HEK293 (cell line): Measurements from ENCODE around the gene ARFGAP1.

Source experiments
- CTCF ChIA-PET: fragments of 350-600 bp; formaldehyde crosslinking; extraction: SDS; loops from one replicate; lab custom pipeline; 2021; ENCODE audit warnings: antibody characterized with exemption; lab: Yijun Ruan, JAX
- POLR2A ChIA-PET: fragments of 300-600 bp; formaldehyde crosslinking; extraction: SDS; loops from one replicate; lab custom pipeline; 2020; ENCODE audit warnings: antibody characterized with exemption, inconsistent platforms; lab: Yijun Ruan, JAX
- H3K27ac ChIP-seq: fragments of 200-500 bp; sonication (Bioruptor generic); 2 replicates; pipeline ENCODE4 v1.5.1; 2014; ENCODE audit warnings: low read depth, low read length, control low read depth, inconsistent platforms; ENCODE audit errors: extremely low read depth
- H3K36me3 ChIP-seq, 2 experiments: fragments of 200-500 bp in 1 of 2; sonication (Bioruptor generic) in 1 of 2; 1 replicate in 1 of 2; 2 replicates in 1 of 2; pipeline ENCODE4 v1.5.1; 2014 to 2017; ENCODE audit warnings: inconsistent platforms in 2 of 2, low read length in 2 of 2; ENCODE audit not compliant: control insufficient read depth in 2 of 2, insufficient read depth in 1 of 2
- H3K4me1 ChIP-seq: fragments of 200-500 bp; sonication (Bioruptor generic); 2 replicates; pipeline ENCODE4 v1.5.1; 2014; ENCODE audit warnings: mild to moderate bottlenecking, low read length, inconsistent platforms; ENCODE audit not compliant: control insufficient read depth, insufficient read depth
- H3K4me3 ChIP-seq: 2 replicates; pipeline ENCODE4 v1.5.1; 2011; ENCODE audit warnings: low read depth, mild to moderate bottlenecking, control low read depth, low read length, moderate library complexity
- H3K9me3 ChIP-seq: fragments of 200-500 bp; sonication (Bioruptor generic); 2 replicates; pipeline ENCODE4 v1.5.1; 2014; ENCODE audit warnings: low read depth, low read length, inconsistent platforms; ENCODE audit not compliant: control insufficient read depth, insufficient read depth
- PRDM1 ChIP-seq: fragments of 450-650 bp; formaldehyde crosslinking; IDR thresholded peaks from 2 replicates; pipeline ENCODE4; 2016; ENCODE audit warnings: missing biosample characterization, missing genetic modification characterization
- SCRT1 ChIP-seq: fragments of 450-650 bp; formaldehyde crosslinking; IDR thresholded peaks from 2 replicates; pipeline ENCODE4 v1.5.1; 2016; ENCODE audit warnings: missing biosample characterization, missing genetic modification characterization, borderline replicate concordance
- SCRT2 ChIP-seq: fragments of 450-650 bp; formaldehyde crosslinking; IDR thresholded peaks from 2 replicates; pipeline ENCODE4 v1.5.1; 2016; ENCODE audit warnings: missing biosample characterization, missing genetic modification characterization
- ZBTB8A ChIP-seq: fragments of 450-650 bp; formaldehyde crosslinking; IDR thresholded peaks from 2 replicates; pipeline ENCODE4 v1.5.1; 2016; ENCODE audit warnings: missing biosample characterization, missing genetic modification characterization
- ZFP37 ChIP-seq: fragments of 450-650 bp; formaldehyde crosslinking; IDR thresholded peaks from 2 replicates; pipeline ENCODE4 v1.5.1; 2016; ENCODE audit warnings: missing biosample characterization, missing genetic modification characterization
- ZFP69B ChIP-seq: fragments of 450-650 bp; formaldehyde crosslinking; IDR thresholded peaks from 2 replicates; pipeline ENCODE4 v1.5.1; 2016; ENCODE audit warnings: missing biosample characterization, missing genetic modification characterization
- ZNF2 ChIP-seq: fragments of 450-650 bp; formaldehyde crosslinking; IDR thresholded peaks from 2 replicates; pipeline ENCODE4 v1.5.1; 2016; ENCODE audit warnings: missing biosample characterization, missing genetic modification characterization
- ZNF211 ChIP-seq: fragments of 450-650 bp; formaldehyde crosslinking; IDR thresholded peaks from 2 replicates; pipeline ENCODE4 v1.5.1; 2016; ENCODE audit warnings: low read depth, missing biosample characterization, missing genetic modification characterization
- ZNF302 ChIP-seq: fragments of 450-650 bp; formaldehyde crosslinking; IDR thresholded peaks from 2 replicates; pipeline ENCODE4 v1.5.1; 2016; ENCODE audit warnings: missing biosample characterization, missing genetic modification characterization, low read depth
- ZNF311 ChIP-seq: fragments of 450-650 bp; formaldehyde crosslinking; IDR thresholded peaks from 2 replicates; pipeline ENCODE4 v1.5.1; 2017; ENCODE audit warnings: missing biosample characterization, missing genetic modification characterization, borderline replicate concordance
- ZNF324 ChIP-seq: fragments of 450-650 bp; formaldehyde crosslinking; IDR thresholded peaks from 2 replicates; pipeline ENCODE4 v1.5.1; 2016; ENCODE audit warnings: missing biosample characterization, missing genetic modification characterization
- ZNF391 ChIP-seq: fragments of 450-650 bp; formaldehyde crosslinking; IDR thresholded peaks from 2 replicates; pipeline ENCODE4 v1.5.1; 2016; ENCODE audit warnings: low read depth, missing biosample characterization, missing genetic modification characterization, borderline replicate concordance
- ZNF449 ChIP-seq: fragments of 450-650 bp; formaldehyde crosslinking; IDR thresholded peaks from 2 replicates; pipeline ENCODE4 v1.5.1; 2017; ENCODE audit warnings: missing biosample characterization, mild to moderate bottlenecking, missing genetic modification characterization, moderate library complexity
- ZNF473 ChIP-seq: fragments of 450-650 bp; formaldehyde crosslinking; IDR thresholded peaks from 2 replicates; pipeline ENCODE4 v1.5.1; 2017; ENCODE audit warnings: missing biosample characterization, missing genetic modification characterization
- ZNF561 ChIP-seq: fragments of 450-650 bp; IDR thresholded peaks from 2 replicates; pipeline ENCODE4 v1.5.1; 2018; ENCODE audit warnings: missing biosample characterization, missing genetic modification characterization, borderline replicate concordance
- ZNF670 ChIP-seq: fragments of 450-650 bp; formaldehyde crosslinking; IDR thresholded peaks from 2 replicates; pipeline ENCODE4 v1.5.1; 2016; ENCODE audit warnings: missing biosample characterization, missing genetic modification characterization, low read depth
- ZSCAN23 ChIP-seq: fragments of 450-650 bp; formaldehyde crosslinking; IDR thresholded peaks from 2 replicates; pipeline ENCODE4 v1.5.1; 2016; ENCODE audit warnings: missing biosample characterization, missing genetic modification characterization
- TF ChIP-seq, protein P1 (sequence below): fragments of 450-650 bp; formaldehyde crosslinking; optimal IDR thresholded peaks from 2 replicates; pipeline ENCODE3; 2016; ENCODE audit warnings: missing biosample characterization, mild to moderate bottlenecking, missing genetic modification characterization
- TF ChIP-seq, protein P2 (sequence below): fragments of 450-650 bp; formaldehyde crosslinking; IDR thresholded peaks from 2 replicates; pipeline ENCODE4 v1.5.1; 2016; ENCODE audit warnings: missing biosample characterization, missing genetic modification characterization
- TF ChIP-seq, protein P3 (sequence below): fragments of 450-650 bp; formaldehyde crosslinking; IDR thresholded peaks from 2 replicates; pipeline ENCODE4 v1.5.1; 2016; ENCODE audit warnings: missing biosample characterization, missing genetic modification characterization

ARFGAP1 gene

GRCh38 chr20:63279931-63280330, 7.3 kb downstream of the ARFGAP1 start:
- TF ChIP-seq ZNF324 (tag by site-specific recombination) = no peak
- TF ChIP-seq, protein P1, sequence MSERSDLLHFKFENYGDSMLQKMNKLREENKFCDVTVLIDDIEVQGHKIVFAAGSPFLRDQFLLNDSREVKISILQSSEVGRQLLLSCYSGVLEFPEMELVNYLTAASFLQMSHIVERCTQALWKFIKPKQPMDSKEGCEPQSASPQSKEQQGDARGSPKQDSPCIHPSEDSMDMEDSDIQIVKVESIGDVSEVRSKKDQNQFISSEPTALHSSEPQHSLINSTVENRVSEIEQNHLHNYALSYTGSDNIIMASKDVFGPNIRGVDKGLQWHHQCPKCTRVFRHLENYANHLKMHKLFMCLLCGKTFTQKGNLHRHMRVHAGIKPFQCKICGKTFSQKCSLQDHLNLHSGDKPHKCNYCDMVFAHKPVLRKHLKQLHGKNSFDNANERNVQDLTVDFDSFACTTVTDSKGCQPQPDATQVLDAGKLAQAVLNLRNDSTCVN (tag by site-specific recombination) = no peak
- no peak for TF ChIP-seq ZSCAN23 (tag by site-specific recombination)
- no peak for TF ChIP-seq ZNF391
- TF ChIP-seq ZNF561 (tag by site-specific recombination) = no peak
- TF ChIP-seq ZNF2 = no peak
- TF ChIP-seq ZBTB8A (tag by site-specific recombination) = no peak
- TF ChIP-seq ZNF670 (tag by site-specific recombination) = no peak
- TF ChIP-seq ZFP69B (tag by site-specific recombination) = no peak
- no peak for TF ChIP-seq PRDM1 (tag by site-specific recombination)
- no peak for TF ChIP-seq ZNF302
- TF ChIP-seq ZNF449 (tag by site-specific recombination) = no peak
- TF ChIP-seq ZFP37 (tag by site-specific recombination) = no peak
- TF ChIP-seq SCRT2 (tag by site-specific recombination) = no peak
- peaks cover 10 to 98% of the 10 kb centered on the region in 2 experiments; a peak in 2 of 3 replicates for H3K36me3 ChIP-seq

GRCh38 chr20:63280371-63280770, 7.8 kb downstream of the ARFGAP1 start:
- ChIA-PET CTCF (interaction anchor here (0.6 to 4.1 kb wide), 5 partner anchors 11 to 56 kb away, joined by 3 to 37 read pairs (median 3); partner anchors contain the start of gene COL20A1), POLR2A (no interaction called here)
- Histone ChIP-seq H3K4me1 (no peaks in the 10 kb centered on the region), H3K27ac (no peak overlapping the region), H3K36me3 (peaks cover 10 to 99% of the 10 kb centered on the region in 2 experiments; a peak in 2 of 3 replicates), H3K9me3 (no peaks in the 10 kb centered on the region)
- TF ChIP-seq ZNF473 (tag by site-specific recombination) (no peak), ZNF311 (no peak)
- TF ChIP-seq, protein P2, sequence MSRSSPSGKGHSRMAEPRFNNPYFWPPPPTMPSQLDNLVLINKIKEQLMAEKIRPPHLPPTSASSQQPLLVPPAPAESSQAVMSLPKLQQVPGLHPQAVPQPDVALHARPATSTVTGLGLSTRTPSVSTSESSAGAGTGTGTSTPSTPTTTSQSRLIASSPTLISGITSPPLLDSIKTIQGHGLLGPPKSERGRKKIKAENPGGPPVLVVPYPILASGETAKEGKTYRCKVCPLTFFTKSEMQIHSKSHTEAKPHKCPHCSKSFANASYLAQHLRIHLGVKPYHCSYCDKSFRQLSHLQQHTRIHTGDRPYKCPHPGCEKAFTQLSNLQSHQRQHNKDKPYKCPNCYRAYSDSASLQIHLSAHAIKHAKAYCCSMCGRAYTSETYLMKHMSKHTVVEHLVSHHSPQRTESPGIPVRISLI = no peak
- TF ChIP-seq, all 188 proteins: peak for 0
- no peak overlapping the region for H3K4me3 ChIP-seq

More at GRCh38 chr20:63279931-63280330, 7.3 kb downstream of the ARFGAP1 start:
- Histone ChIP-seq H3K9me3 (no peaks in the 10 kb centered on the region), H3K27ac (no peak overlapping the region), H3K4me3 (no peak overlapping the region), H3K4me1 (no peaks in the 10 kb centered on the region)
- ChIA-PET CTCF (interaction anchor here (1.1 to 4.1 kb wide), 4 partner anchors 12 to 55 kb away, joined by 3 to 37 read pairs (median 8); partner anchors contain the start of gene COL20A1), POLR2A (no interaction called here)

DNA sequence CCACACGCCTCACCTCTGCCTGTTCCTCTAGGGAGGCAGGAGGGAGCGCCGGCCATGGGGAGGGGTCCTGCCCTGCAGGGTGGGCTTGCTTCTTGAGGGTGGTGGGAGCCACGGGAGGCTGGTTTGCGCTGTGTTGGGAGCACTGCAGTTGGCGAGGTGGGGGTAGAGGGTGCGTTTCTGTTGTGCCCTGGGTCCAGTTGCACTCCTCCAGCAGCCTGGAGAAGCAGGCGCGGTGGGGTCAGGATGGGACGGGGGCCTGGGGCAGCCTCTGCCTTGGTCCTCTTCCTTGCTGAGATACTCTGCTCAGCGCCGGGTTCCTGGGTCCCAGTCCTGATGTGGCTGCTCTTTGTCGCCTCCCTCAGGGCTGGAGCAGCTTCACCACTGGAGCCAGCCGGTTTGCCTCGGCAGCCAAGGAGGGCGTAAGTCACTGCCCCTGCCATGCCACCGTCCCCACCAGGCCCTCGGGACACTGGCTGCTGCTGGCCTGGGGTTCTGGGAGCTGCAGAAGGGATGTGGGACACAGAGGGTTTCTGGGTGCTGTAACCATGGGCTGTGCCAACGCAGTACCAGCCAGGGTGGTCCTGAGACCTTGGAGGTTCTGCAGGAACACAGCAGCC, 8.4 kb downstream of the ARFGAP1 start:
- peaks cover 10 to 99% of the 10 kb centered on the region in 2 experiments; a peak in 2 of 3 replicates for H3K36me3 ChIP-seq
- H3K4me1 ChIP-seq = no peaks in the 10 kb centered on the region
- H3K9me3 ChIP-seq = no peaks in the 10 kb centered on the region
- H3K27ac ChIP-seq = no peak overlapping the region
- POLR2A ChIA-PET = interaction anchor here (1.1 kb wide), 1 partner anchor 58 kb away, joined by 3 read pairs; no protein-coding TSS in a partner anchor
- H3K4me3 ChIP-seq = no peak overlapping the region
- CTCF ChIA-PET = interaction anchor here (0.6 to 4.1 kb wide), 8 partner anchors 10 to 176 kb away, joined by 3 to 37 read pairs (median 4); partner anchors contain the start of gene COL20A1
- TF ChIP-seq ZNF211 (no peak), SCRT1 (no peak)
- TF ChIP-seq, protein P3, sequence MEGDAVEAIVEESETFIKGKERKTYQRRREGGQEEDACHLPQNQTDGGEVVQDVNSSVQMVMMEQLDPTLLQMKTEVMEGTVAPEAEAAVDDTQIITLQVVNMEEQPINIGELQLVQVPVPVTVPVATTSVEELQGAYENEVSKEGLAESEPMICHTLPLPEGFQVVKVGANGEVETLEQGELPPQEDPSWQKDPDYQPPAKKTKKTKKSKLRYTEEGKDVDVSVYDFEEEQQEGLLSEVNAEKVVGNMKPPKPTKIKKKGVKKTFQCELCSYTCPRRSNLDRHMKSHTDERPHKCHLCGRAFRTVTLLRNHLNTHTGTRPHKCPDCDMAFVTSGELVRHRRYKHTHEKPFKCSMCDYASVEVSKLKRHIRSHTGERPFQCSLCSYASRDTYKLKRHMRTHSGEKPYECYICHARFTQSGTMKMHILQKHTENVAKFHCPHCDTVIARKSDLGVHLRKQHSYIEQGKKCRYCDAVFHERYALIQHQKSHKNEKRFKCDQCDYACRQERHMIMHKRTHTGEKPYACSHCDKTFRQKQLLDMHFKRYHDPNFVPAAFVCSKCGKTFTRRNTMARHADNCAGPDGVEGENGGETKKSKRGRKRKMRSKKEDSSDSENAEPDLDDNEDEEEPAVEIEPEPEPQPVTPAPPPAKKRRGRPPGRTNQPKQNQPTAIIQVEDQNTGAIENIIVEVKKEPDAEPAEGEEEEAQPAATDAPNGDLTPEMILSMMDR (tag by site-specific recombination) = peak; percentile 29; the same call in 1 of the 2 replicates
